Measurements from ENCODE around the gene TNFRSF19. TPM values are rescaled to one million over a fixed set of nuclear protein-coding genes. Genes with fewer than 3 reads are reported as not detected.
A peak's percentile ranks its signal among the peaks of the same experiment; 100 is the strongest.

The TNFRSF19 gene
- total and polyA plus RNA-seq, 7 experiments from 2014 or later: 0.10 to 0.24 TPM; not detected in 5

DNA sequence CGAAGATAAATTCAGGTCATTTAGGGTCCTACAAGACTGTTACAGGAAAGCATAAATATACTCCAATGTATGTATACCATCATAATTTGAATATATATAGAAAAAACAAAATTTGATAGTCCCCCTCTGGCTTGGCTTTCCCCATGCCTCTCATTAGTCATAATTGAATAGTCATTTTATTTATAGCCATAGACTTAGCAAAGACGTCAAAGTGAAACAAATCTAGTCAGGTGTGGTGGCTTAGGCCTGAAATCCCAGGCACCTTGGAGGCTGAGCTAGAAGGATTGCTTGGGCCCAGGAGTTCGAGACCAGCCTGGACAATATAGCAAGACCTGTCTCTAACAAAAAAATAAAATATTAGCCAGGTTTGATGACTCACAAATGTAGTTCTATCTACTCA, 141.1 kb downstream of the TNFRSF19 start:
- ChIA-PET POLR2A (no interaction called here), CTCF (no interaction called here)
- Histone ChIP-seq H3K27ac (ENCODE audit: low read depth, low read length) (no peak overlapping the region), H3K9me3 (ENCODE audit: control insufficient read depth in 2 of 3, low read length in 3 of 3) (no peaks in the 10 kb centered on the region), H3K36me3 (ENCODE audit: control insufficient read depth in 2 of 3, insufficient read depth in 3 of 3, low read length in 3 of 3) (no peaks in the 10 kb centered on the region), H3K4me3 (ENCODE audit: low read length) (no peak overlapping the region), H3K4me1 (ENCODE audit: control insufficient read depth in 2 of 2, insufficient read depth in 2 of 2, low read length in 2 of 2) (no peaks in the 10 kb centered on the region), H3K27me3 (ENCODE audit: control insufficient read depth in 2 of 2, insufficient read depth in 2 of 2, low read length in 2 of 2) (no peaks in the 10 kb centered on the region)
- no peak for ATAC-seq
- peaks cover 0 to 13% (median 4%) of the 10 kb centered on the region in 11 donors for H3K9me3 Mint-ChIP-seq
- intact Hi-C loops (cut with micrococcal nuclease): loop anchor here in 1 of 2 donors (10.0 kb wide), 1 partner anchor 247 kb away; no protein-coding TSS in a partner anchor
- H3K27ac Mint-ChIP-seq: no peak overlapping the region
- H3K36me3 Mint-ChIP-seq: peaks cover 0 to 4% (median 0%) of the 10 kb centered on the region in 5 donors
- peaks cover 0 to 18% (median 11%) of the 10 kb centered on the region in 5 donors for H3K27me3 Mint-ChIP-seq
- H3K4me3 Mint-ChIP-seq: no peak overlapping the region
- peaks cover 0 to 3% (median under 1%) of the 10 kb centered on the region in 7 donors for H3K4me1 Mint-ChIP-seq
- DNase-seq: no peak

DNA sequence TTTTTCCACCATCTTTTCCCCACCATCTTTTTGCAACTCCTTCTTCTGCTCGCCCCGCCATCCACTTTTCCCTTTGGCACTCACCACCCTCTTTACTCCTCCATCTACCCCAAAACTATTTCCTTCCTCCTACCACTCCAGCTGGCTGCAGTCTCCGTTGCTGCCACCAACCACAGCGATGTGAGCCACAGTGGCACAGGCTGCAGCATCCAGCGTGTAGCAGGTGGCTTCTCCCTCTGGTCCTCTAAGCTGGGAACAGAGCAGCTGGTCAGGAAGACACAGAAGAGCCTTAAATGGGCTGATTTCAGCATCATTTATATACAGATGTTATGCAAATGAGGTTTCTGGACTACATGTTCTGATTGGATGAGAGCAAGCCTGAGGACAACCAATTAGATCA, 144.5 kb downstream of the TNFRSF19 start:
- no peak for DNase-seq
- Histone ChIP-seq H3K27me3 (ENCODE audit: control insufficient read depth in 2 of 2, insufficient read depth in 2 of 2, low read length in 2 of 2) (no peaks in the 10 kb centered on the region), H3K4me3 (ENCODE audit: low read length) (no peak overlapping the region), H3K9me3 (ENCODE audit: control insufficient read depth in 2 of 3, low read length in 3 of 3) (no peaks in the 10 kb centered on the region), H3K4me1 (ENCODE audit: control insufficient read depth in 2 of 2, insufficient read depth in 2 of 2, low read length in 2 of 2) (no peaks in the 10 kb centered on the region), H3K27ac (ENCODE audit: low read depth, low read length) (no peak overlapping the region), H3K36me3 (ENCODE audit: control insufficient read depth in 2 of 3, insufficient read depth in 3 of 3, low read length in 3 of 3) (no peaks in the 10 kb centered on the region)
- ChIA-PET CTCF (no interaction called here), POLR2A (no interaction called here)
- Mint-ChIP-seq H3K27ac (no peak overlapping the region), H3K27me3 (peaks cover 0 to 18% (median 11%) of the 10 kb centered on the region in 5 donors), H3K36me3 (peaks cover 0 to 4% (median 0%) of the 10 kb centered on the region in 5 donors), H3K4me1 (peaks cover 14 to 33% (median 30%) of the 10 kb centered on the region in 7 donors), H3K9me3 (peaks cover 0 to 13% (median 4%) of the 10 kb centered on the region in 11 donors), H3K4me3 (no peak overlapping the region)
- no peak for ATAC-seq
- intact Hi-C loops (cut with micrococcal nuclease): loop anchor here in 1 of 2 donors (5.0 to 10.0 kb wide), 2 partner anchors 158 to 250 kb away; no protein-coding TSS in a partner anchor

GRCh38 chr13:23715092-23715761, 145.0 kb downstream of the TNFRSF19 start:
- Histone ChIP-seq H3K4me1 (ENCODE audit: control insufficient read depth in 2 of 2, insufficient read depth in 2 of 2, low read length in 2 of 2) (no peaks in the 10 kb centered on the region), H3K27me3 (ENCODE audit: control insufficient read depth in 2 of 2, insufficient read depth in 2 of 2, low read length in 2 of 2) (no peaks in the 10 kb centered on the region), H3K4me3 (ENCODE audit: low read length) (no peak overlapping the region), H3K36me3 (ENCODE audit: control insufficient read depth in 2 of 3, insufficient read depth in 3 of 3, low read length in 3 of 3) (no peaks in the 10 kb centered on the region), H3K9me3 (ENCODE audit: control insufficient read depth in 2 of 3, low read length in 3 of 3) (no peaks in the 10 kb centered on the region), H3K27ac (ENCODE audit: low read depth, low read length) (no peak overlapping the region)
- H3K27ac Mint-ChIP-seq: no peak overlapping the region
- peaks cover 0 to 18% (median 11%) of the 10 kb centered on the region in 5 donors for H3K27me3 Mint-ChIP-seq
- no peak for ATAC-seq
- H3K9me3 Mint-ChIP-seq: peaks cover 0 to 13% (median 4%) of the 10 kb centered on the region in 11 donors
- intact Hi-C loops (cut with micrococcal nuclease): loop anchor here in 1 of 2 donors (5.0 to 10.0 kb wide), 2 partner anchors 157 to 250 kb away; no protein-coding TSS in a partner anchor
- H3K4me1 Mint-ChIP-seq: peaks cover 14 to 36% (median 32%) of the 10 kb centered on the region in 7 donors
- no peak overlapping the region for H3K4me3 Mint-ChIP-seq
- no peak for DNase-seq
- ChIA-PET POLR2A (no interaction called here), CTCF (no interaction called here)
- peaks cover 0 to 4% (median 0%) of the 10 kb centered on the region in 5 donors for H3K36me3 Mint-ChIP-seq

- H3K9me3 ChIP-seq (ENCODE audit: control insufficient read depth in 2 of 3, low read length in 3 of 3): no peaks in the 10 kb centered on the region
- H3K27ac Mint-ChIP-seq: no peak overlapping the region
- H3K27me3 Mint-ChIP-seq: peaks cover 0 to 18% (median 11%) of the 10 kb centered on the region in 5 donors
- H3K4me1 ChIP-seq (ENCODE audit: control insufficient read depth in 2 of 2, insufficient read depth in 2 of 2, low read length in 2 of 2): no peaks in the 10 kb centered on the region
- H3K27me3 ChIP-seq (ENCODE audit: control insufficient read depth in 2 of 2, insufficient read depth in 2 of 2, low read length in 2 of 2): no peaks in the 10 kb centered on the region
- H3K4me3 ChIP-seq (ENCODE audit: low read length): no peak overlapping the region
- H3K4me3 Mint-ChIP-seq: no peak overlapping the region
- H3K27ac ChIP-seq (ENCODE audit: low read depth, low read length): no peak overlapping the region
- H3K9me3 Mint-ChIP-seq: peaks cover 0 to 13% (median 4%) of the 10 kb centered on the region in 11 donors
- intact Hi-C loops (cut with micrococcal nuclease): loop anchor here in 1 of 2 donors (5.0 to 10.0 kb wide), 2 partner anchors 157 to 251 kb away; no protein-coding TSS in a partner anchor
- H3K36me3 ChIP-seq (ENCODE audit: control insufficient read depth in 2 of 3, insufficient read depth in 3 of 3, low read length in 3 of 3): no peaks in the 10 kb centered on the region
- ATAC-seq (no peak), DNase-seq (no peak)
- POLR2A ChIA-PET: no interaction called here
- H3K4me1 Mint-ChIP-seq: peaks cover 14 to 38% (median 32%) of the 10 kb centered on the region in 7 donors
- H3K36me3 Mint-ChIP-seq: peaks cover 0 to 4% (median 0%) of the 10 kb centered on the region in 5 donors
- CTCF ChIA-PET: no interaction called here
These were observed 145.6 kb downstream of the TNFRSF19 start for GRCh38 chr13:23715762-23716235.

DNA sequence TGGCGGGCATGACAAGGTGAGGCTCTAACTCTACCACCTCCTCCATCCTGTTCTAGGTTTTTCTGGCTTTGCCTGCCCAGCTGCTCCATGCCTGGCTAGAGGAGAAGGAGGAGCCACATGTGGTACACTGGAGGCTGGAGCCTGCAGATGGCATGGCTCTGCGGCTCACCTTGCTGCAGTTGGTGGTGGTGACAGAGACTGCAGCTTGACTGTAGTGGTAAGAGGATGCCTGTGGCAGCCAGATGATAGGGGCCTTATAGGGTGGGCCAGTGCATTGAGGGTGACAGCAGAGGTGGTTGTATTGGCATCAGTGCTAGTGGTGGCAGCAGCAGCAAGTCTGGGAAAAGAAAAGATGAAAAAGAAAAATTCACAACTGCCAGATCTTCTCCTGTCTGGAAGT, 146.2 kb downstream of the TNFRSF19 start:
- no peak for DNase-seq
- CTCF ChIA-PET: no interaction called here
- no peak overlapping the region for H3K4me3 Mint-ChIP-seq

GRCh38 chr13:23718996-23719395, 148.8 kb downstream of the TNFRSF19 start:
- CTCF ChIA-PET: no interaction called here
- H3K4me1 ChIP-seq (ENCODE audit: control insufficient read depth in 2 of 2, insufficient read depth in 2 of 2, low read length in 2 of 2): no peaks in the 10 kb centered on the region
- no peaks in the 10 kb centered on the region for H3K27me3 ChIP-seq (ENCODE audit: control insufficient read depth in 2 of 2, insufficient read depth in 2 of 2, low read length in 2 of 2)
- Mint-ChIP-seq H3K4me3 (peak overlapping the region in 7 of 10 donors; percentile 26 to 70 (median 51)), H3K9me3 (peaks cover 0 to 4% (median 0%) of the 10 kb centered on the region in 11 donors), H3K4me1 (peaks cover 14 to 38% (median 32%) of the 10 kb centered on the region in 7 donors), H3K27me3 (peaks cover 0 to 8% (median 6%) of the 10 kb centered on the region in 5 donors), H3K27ac (peak overlapping the region in 8 of 9 donors; percentile 33 to 79 (median 62)), H3K36me3 (peaks cover 0 to 6% (median 0%) of the 10 kb centered on the region in 5 donors)
- DNase-seq (peak in 5 of 9 donors; percentile 7 to 18 (median 17)), ATAC-seq (no peak)
- no peaks in the 10 kb centered on the region for H3K36me3 ChIP-seq (ENCODE audit: control insufficient read depth in 2 of 3, insufficient read depth in 3 of 3, low read length in 3 of 3)
- H3K4me3 ChIP-seq (ENCODE audit: low read length): no peak overlapping the region
- H3K9me3 ChIP-seq (ENCODE audit: control insufficient read depth in 2 of 3, low read length in 3 of 3): no peaks in the 10 kb centered on the region
- POLR2A ChIA-PET: no interaction called here
- no peak overlapping the region for H3K27ac ChIP-seq (ENCODE audit: low read depth, low read length)
- intact Hi-C loops (cut with micrococcal nuclease): loop anchor here (2.0 to 10.0 kb wide), 3 partner anchors 152 to 254 kb away; no protein-coding TSS in a partner anchor

More for the DNA sequence above, 146.2 kb downstream of the TNFRSF19 start:
- peaks cover 0 to 4% (median 0%) of the 10 kb centered on the region in 5 donors for H3K36me3 Mint-ChIP-seq
- Histone ChIP-seq H3K36me3 (ENCODE audit: control insufficient read depth in 2 of 3, insufficient read depth in 3 of 3, low read length in 3 of 3) (no peaks in the 10 kb centered on the region), H3K27me3 (ENCODE audit: control insufficient read depth in 2 of 2, insufficient read depth in 2 of 2, low read length in 2 of 2) (no peaks in the 10 kb centered on the region), H3K4me3 (ENCODE audit: low read length) (no peak overlapping the region), H3K4me1 (ENCODE audit: control insufficient read depth in 2 of 2, insufficient read depth in 2 of 2, low read length in 2 of 2) (no peaks in the 10 kb centered on the region), H3K9me3 (ENCODE audit: control insufficient read depth in 2 of 3, low read length in 3 of 3) (no peaks in the 10 kb centered on the region), H3K27ac (ENCODE audit: low read depth, low read length) (no peak overlapping the region)
- intact Hi-C loops (cut with micrococcal nuclease): loop anchor here in 1 of 2 donors (5.0 to 10.0 kb wide), 2 partner anchors 156 to 252 kb away; no protein-coding TSS in a partner anchor
- POLR2A ChIA-PET: no interaction called here
- peaks cover 0 to 18% (median 11%) of the 10 kb centered on the region in 5 donors for H3K27me3 Mint-ChIP-seq
- H3K4me1 Mint-ChIP-seq: peaks cover 14 to 38% (median 32%) of the 10 kb centered on the region in 7 donors
- no peak for ATAC-seq
- H3K9me3 Mint-ChIP-seq: peaks cover 0 to 13% (median 4%) of the 10 kb centered on the region in 11 donors
- H3K27ac Mint-ChIP-seq: peak overlapping the region in 1 of 9 donors; percentile 43

All from naive thymus-derived CD4-positive, alpha-beta T cell (primary cell).